GM12892 (cell line): Measurements from ENCODE around the gene PATJ.

ENCODE experiments used
- DNase-seq: peaks from one replicate; pipeline ENCODE4 v3.0.0; 2011; ENCODE audit not compliant: insufficient read length
- FAIRE-seq: peaks from 2 replicates; lab custom pipeline; 2011; peaks lifted over from hg19 to GRCh38; lab: Jason Lieb, UNC
- POLR2A ChIP-seq: IDR thresholded peaks from 2 replicates; pipeline ENCODE4 v1.6.1; 2011; ENCODE audit warnings: low read depth, low read length, control low read depth
- POLR2AphosphoS5 ChIP-seq: IDR thresholded peaks from 2 replicates; pipeline ENCODE4 v1.6.1; 2011; ENCODE audit warnings: low read depth, low read length, control low read depth
- TAF1 ChIP-seq: IDR thresholded peaks from 2 replicates; pipeline ENCODE4 v1.6.1; 2011; ENCODE audit warnings: low read depth, mild to moderate bottlenecking, control low read depth, low read length, borderline replicate concordance

The PATJ gene

GRCh38 chr1:62082456-62083363, 340.4 kb downstream of the PATJ start:
- FAIRE-seq, result peak; percentile 66
- no peak for DNase-seq
- no peak for TF ChIP-seq POLR2A
- no peak for TF ChIP-seq TAF1
- TF ChIP-seq POLR2AphosphoS5, result no peak

DNA sequence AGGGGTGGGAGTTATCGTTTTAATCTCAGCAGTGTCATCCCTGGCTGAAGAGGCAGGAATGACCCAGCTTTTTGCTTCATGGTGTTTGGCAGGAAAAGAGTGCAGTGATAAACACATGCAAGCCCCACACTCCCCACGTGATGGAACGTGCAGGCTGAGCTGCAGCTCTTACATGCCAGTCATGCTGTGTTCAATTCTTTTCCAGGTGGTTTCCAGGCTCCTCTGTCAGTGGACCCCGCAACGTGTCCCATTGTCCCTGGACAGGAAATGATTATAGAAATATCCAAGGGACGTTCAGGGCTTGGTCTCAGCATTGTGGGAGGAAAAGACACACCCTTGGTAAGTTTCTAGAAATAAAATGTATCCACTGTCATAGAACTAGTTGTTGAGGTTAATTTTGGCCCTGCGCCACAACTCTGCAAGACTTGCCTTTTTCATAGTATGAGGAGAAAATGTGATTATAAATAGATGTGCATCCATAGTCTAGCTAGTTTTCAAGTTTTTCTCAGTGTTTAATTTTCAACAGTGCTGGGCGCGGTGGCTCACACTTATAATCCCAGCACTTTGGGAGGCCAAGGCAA, 342.1 kb downstream of the PATJ start:
- no peak for DNase-seq
- TF ChIP-seq POLR2A (no peak), TAF1 (no peak), POLR2AphosphoS5 (no peak)
- FAIRE-seq, result no peak

DNA sequence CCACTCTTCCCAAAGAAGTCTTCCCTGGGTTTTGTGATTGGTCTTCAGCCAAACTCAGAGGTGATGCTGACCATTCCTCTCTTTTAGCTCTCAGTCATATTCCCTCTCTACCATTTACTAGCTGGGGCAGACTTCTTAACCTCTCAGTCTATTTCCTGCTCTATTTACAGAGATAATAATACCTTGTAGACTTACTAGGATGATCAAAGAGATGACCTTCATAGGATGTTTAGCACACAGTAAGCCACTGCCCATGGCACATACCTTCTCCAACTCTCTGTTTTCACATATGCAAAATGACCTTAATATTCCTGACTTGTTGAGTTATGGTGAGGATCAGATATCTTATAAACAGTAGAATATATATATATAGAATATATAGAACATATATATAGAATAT, 346.2 kb downstream of the PATJ start:
- TF ChIP-seq POLR2AphosphoS5 (no peak), TAF1 (no peak), POLR2A (no peak)
- DNase-seq (no peak), FAIRE-seq (no peak)

DNA sequence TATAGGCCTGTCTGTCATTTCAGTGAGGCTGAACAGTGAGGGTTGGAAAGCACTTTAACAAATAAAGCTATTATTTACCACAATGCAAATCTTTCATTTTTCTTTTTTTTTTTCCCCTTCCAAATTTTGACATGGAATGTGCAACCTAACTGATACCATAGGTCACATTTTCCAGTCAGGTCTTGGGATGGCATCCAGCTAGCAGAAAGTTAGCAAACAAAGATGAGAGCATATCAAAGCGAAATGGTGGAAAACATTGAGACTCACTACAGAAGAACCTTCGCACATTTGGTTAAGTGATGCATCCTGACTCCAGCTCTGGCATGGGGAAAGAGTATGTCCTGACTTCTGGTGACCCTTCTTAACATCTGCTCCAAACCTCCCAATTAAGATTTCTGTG, 347.3 kb downstream of the PATJ start:
- TF ChIP-seq POLR2AphosphoS5 (no peak), POLR2A (no peak), TAF1 (no peak)
- no peak for DNase-seq
- no peak for FAIRE-seq

DNA sequence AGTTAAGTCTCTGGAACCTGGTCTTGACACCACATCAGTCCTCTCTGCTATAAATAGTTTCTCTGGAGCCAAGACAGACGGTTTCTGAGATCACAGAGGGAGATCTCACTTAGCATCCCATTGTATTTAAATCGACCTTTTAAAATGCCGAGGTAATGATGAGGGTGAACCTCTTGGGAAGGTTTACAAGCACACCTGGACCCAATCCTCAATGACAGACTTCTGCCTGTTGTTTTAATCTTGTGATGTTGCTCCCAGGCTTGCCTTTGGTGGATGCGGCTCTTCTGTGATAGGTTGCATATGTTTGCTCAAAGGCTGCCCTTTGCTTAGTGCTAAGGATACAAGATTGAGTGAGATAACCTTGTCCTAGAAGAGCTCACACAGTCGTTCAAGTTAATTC, 347.7 kb downstream of the PATJ start:
- no peak for TF ChIP-seq TAF1
- TF ChIP-seq POLR2A, result no peak
- TF ChIP-seq POLR2AphosphoS5, result no peak
- FAIRE-seq (no peak), DNase-seq (no peak)

DNA sequence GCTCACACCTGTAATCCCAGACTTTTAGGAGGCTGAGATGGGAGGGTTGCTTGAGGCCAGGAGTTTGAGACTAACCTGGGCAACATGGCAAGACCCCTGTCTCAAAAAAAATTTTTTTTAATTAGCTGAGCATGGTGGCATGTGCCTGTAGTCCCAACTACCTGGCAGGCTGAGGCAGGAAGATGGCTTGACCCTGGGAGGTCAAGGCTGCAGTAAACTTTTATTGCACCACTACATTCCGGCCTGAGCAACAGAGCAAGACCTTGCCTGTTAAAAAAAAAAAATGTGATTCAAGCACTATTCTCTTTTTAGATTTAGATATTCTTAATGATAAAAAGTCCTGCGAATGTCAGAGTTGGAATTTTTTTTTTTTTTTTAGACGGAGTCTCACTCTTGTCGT, 349.8 kb downstream of the PATJ start:
- TF ChIP-seq POLR2AphosphoS5 (no peak), TAF1 (no peak), POLR2A (no peak)
- FAIRE-seq, result no peak
- DNase-seq, result no peak

- TF ChIP-seq TAF1 (no peak), POLR2AphosphoS5 (no peak), POLR2A (no peak)
- FAIRE-seq, result no peak
Measured at GRCh38 chr1:62093261-62093660, 351.0 kb downstream of the PATJ start.

GRCh38 chr1:62097464-62097863, 355.2 kb downstream of the PATJ start:
- TF ChIP-seq POLR2AphosphoS5 (no peak), TAF1 (no peak), POLR2A (no peak)
- FAIRE-seq (no peak), DNase-seq (no peak)

More at GRCh38 chr1:62093261-62093660, 351.0 kb downstream of the PATJ start:
- no peak for DNase-seq

DNA sequence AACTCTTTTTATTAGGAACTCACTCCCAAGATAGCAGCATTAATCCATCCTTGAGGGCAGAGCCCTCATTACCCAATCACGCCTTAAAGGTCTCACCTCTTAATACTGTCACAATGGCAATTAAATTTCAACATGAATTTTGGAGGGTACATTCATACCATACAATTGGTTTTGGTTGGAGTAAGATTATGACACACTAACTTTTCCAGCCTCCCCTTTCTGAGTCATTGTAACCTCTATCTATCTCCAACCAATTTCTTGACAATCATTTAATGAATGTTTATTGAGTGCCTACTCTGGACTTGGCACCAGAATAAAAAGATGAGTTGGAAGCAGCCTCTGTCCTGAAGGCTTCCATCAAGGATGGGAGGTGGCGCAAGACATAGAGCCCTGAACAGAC, 358.2 kb downstream of the PATJ start:
- no peak for DNase-seq
- TF ChIP-seq POLR2AphosphoS5, result no peak
- TF ChIP-seq TAF1, result no peak
- TF ChIP-seq POLR2A, result no peak
- no peak for FAIRE-seq

GRCh38 chr1:62103846-62104245, 361.6 kb downstream of the PATJ start:
- TF ChIP-seq POLR2AphosphoS5, result no peak
- FAIRE-seq (no peak), DNase-seq (no peak)

DNA sequence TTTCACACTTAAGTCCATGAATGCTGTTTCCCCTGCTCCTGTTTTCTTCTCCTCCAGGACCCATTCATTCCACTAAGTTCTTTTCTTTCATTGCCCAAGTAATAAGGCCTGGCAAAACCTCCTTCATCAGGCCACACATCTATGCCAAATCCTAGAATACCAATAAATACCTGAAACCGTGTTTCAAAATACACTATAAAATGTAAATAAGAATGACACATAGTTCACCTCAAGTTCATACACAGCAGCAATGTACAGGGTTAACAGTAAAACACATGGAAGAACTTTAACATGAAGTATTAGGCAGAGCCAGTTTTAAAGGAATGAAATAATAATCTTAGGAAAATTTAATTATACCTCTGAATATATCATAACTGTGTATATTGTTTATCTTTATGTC, 365.6 kb downstream of the PATJ start:
- no peak for DNase-seq
- FAIRE-seq, result no peak
- no peak for TF ChIP-seq TAF1
- TF ChIP-seq POLR2AphosphoS5, result no peak
- no peak for TF ChIP-seq POLR2A

DNA sequence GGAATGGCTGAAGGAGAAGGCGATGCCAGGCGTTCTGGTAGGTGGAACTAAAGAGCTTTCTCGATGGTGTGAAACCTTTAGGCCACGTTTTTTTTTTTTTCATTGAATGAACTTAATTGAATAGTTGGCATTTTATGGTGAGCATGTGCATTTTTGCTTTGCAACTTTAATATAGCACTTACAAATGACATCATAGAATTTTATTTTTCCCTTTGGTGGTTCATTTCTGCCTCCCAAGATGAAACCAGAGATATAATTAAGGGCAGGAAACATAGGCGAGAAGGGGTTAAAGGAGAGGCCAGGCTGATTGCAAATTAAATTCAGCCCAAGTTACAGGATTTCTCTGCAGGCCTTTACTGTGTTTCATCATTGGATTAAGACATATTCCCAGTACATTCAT, 366.8 kb downstream of the PATJ start:
- FAIRE-seq (no peak), DNase-seq (no peak)
- no peak for TF ChIP-seq TAF1
- no peak for TF ChIP-seq POLR2A
